ENCODE data around the gene KCNAB3.

The KCNAB3 gene

GRCh38 chr17:7945651-7946050 is 16.0 kb upstream of the KCNAB3 start:
- H4K20me1 ChIP-seq (ENCODE audit: insufficient read depth, low read length) = no peaks in the 10 kb centered on the region
- TF ChIP-seq CTCF (IDR thresholded peaks at IDR 0.05; ENCODE audit: low read length) (no peak), EZH2 (IDR thresholded peaks at IDR 0.05; ENCODE audit: borderline replicate concordance, low read length) (no peak)
- no peaks in the 10 kb centered on the region for H3K9me3 ChIP-seq (ENCODE audit: low read length)
- no peaks in the 10 kb centered on the region for H3K9me2 ChIP-seq (ENCODE audit: low read depth, low read length)
- H3K4me2 ChIP-seq (ENCODE audit: low read length) = no peak overlapping the region
- no peak overlapping the region for H2AFZ ChIP-seq (ENCODE audit: low read length)
- no peaks in the 10 kb centered on the region for H3K27me3 ChIP-seq (ENCODE audit: insufficient read depth, low read length)
- no peak overlapping the region for H3K9ac ChIP-seq (ENCODE audit: low read length)
- H3K4me3 ChIP-seq (ENCODE audit: low read depth, low read length, poor library complexity, severe bottlenecking) = no peak overlapping the region
- H3K4me1 ChIP-seq (ENCODE audit: insufficient read depth, low read length, severe bottlenecking) = no peaks in the 10 kb centered on the region
- no peaks in the 10 kb centered on the region for H3F3A ChIP-seq (ENCODE audit: insufficient read depth, low read length)
- no peaks in the 10 kb centered on the region for H3K79me2 ChIP-seq (ENCODE audit: insufficient read depth, low read length)
- H3K27ac ChIP-seq (ENCODE audit: low read depth, low read length, poor library complexity, severe bottlenecking) = no peak overlapping the region
- peaks cover 93% of the 10 kb centered on the region for H3K36me3 ChIP-seq (ENCODE audit: insufficient read depth, low read length)

- H3K36me3 ChIP-seq (ENCODE audit: insufficient read depth, low read length) = peaks cover 93% of the 10 kb centered on the region
- H3F3A ChIP-seq (ENCODE audit: insufficient read depth, low read length) = no peaks in the 10 kb centered on the region
- no peaks in the 10 kb centered on the region for H4K20me1 ChIP-seq (ENCODE audit: insufficient read depth, low read length)
- H3K4me2 ChIP-seq (ENCODE audit: low read length) = no peak overlapping the region
- H3K9me3 ChIP-seq (ENCODE audit: low read length) = no peaks in the 10 kb centered on the region
- H3K4me3 ChIP-seq (ENCODE audit: low read depth, low read length, poor library complexity, severe bottlenecking) = no peak overlapping the region
- no peaks in the 10 kb centered on the region for H3K9me2 ChIP-seq (ENCODE audit: low read depth, low read length)
- H2AFZ ChIP-seq (ENCODE audit: low read length) = no peak overlapping the region
- H3K4me1 ChIP-seq (ENCODE audit: insufficient read depth, low read length, severe bottlenecking) = no peaks in the 10 kb centered on the region
- no peaks in the 10 kb centered on the region for H3K27me3 ChIP-seq (ENCODE audit: insufficient read depth, low read length)
- H3K9ac ChIP-seq (ENCODE audit: low read length) = no peak overlapping the region
- no peaks in the 10 kb centered on the region for H3K79me2 ChIP-seq (ENCODE audit: insufficient read depth, low read length)
- no peak for TF ChIP-seq CTCF (IDR thresholded peaks at IDR 0.05; ENCODE audit: low read length)
- no peak for TF ChIP-seq EZH2 (IDR thresholded peaks at IDR 0.05; ENCODE audit: borderline replicate concordance, low read length)
- no peak overlapping the region for H3K27ac ChIP-seq (ENCODE audit: low read depth, low read length, poor library complexity, severe bottlenecking)
Observed at GRCh38 chr17:7944326-7944725, 14.7 kb upstream of the KCNAB3 start.

GRCh38 chr17:7943291-7943690 is 13.6 kb upstream of the KCNAB3 start:
- Histone ChIP-seq H3K79me2 (ENCODE audit: insufficient read depth, low read length) (no peaks in the 10 kb centered on the region), H3K27me3 (ENCODE audit: insufficient read depth, low read length) (no peaks in the 10 kb centered on the region), H4K20me1 (ENCODE audit: insufficient read depth, low read length) (no peaks in the 10 kb centered on the region), H3K9me2 (ENCODE audit: low read depth, low read length) (no peaks in the 10 kb centered on the region), H2AFZ (ENCODE audit: low read length) (no peak overlapping the region), H3K4me3 (ENCODE audit: low read depth, low read length, poor library complexity, severe bottlenecking) (no peak overlapping the region), H3K4me1 (ENCODE audit: insufficient read depth, low read length, severe bottlenecking) (no peaks in the 10 kb centered on the region), H3F3A (ENCODE audit: insufficient read depth, low read length) (no peaks in the 10 kb centered on the region), H3K9ac (ENCODE audit: low read length) (no peak overlapping the region), H3K9me3 (ENCODE audit: low read length) (no peaks in the 10 kb centered on the region), H3K36me3 (ENCODE audit: insufficient read depth, low read length) (peaks cover 90% of the 10 kb centered on the region), H3K4me2 (ENCODE audit: low read length) (no peak overlapping the region), H3K27ac (ENCODE audit: low read depth, low read length, poor library complexity, severe bottlenecking) (no peak overlapping the region)
- TF ChIP-seq EZH2 (IDR thresholded peaks at IDR 0.05; ENCODE audit: borderline replicate concordance, low read length) (no peak), CTCF (IDR thresholded peaks at IDR 0.05; ENCODE audit: low read length) (no peak)
